ENCODE results near the gene GLI3. TPM values are rescaled to one million over a fixed set of nuclear protein-coding genes. Genes with fewer than 3 reads are reported as not detected.

The GLI3 gene
- total and polyA plus RNA-seq, 2 experiments from 2014 or later: 15.2 to 27.9 TPM

- no peaks in the 10 kb centered on the region for H3K36me3 ChIP-seq
- H3K9me3 ChIP-seq (ENCODE audit: low read depth): no peaks in the 10 kb centered on the region
- no peaks in the 10 kb centered on the region for H3K27me3 ChIP-seq
- H3K4me3 ChIP-seq: no peak overlapping the region
- no peak for TF ChIP-seq CTCF (IDR thresholded peaks at IDR 0.05; ENCODE audit: low read depth, low read length)
- peaks cover 48% of the 10 kb centered on the region for H3K4me1 ChIP-seq (ENCODE audit: low read depth)
- peak; percentile 59 to 76 for DNase-seq (ENCODE audit: low read depth in 1 of 2, low spot score in 1 of 2)
- peak overlapping the region; percentile 26 for H3K27ac ChIP-seq
Measured at GRCh38 chr7:42107484-42108240, 129.3 kb downstream of the GLI3 start.

GRCh38 chr7:42106562-42106961 is 130.4 kb downstream of the GLI3 start:
- no peak overlapping the region for H3K4me3 ChIP-seq
- peak overlapping the region; percentile 26 for H3K27ac ChIP-seq
- peak in 1 of 2 donors; percentile 60 for DNase-seq (ENCODE audit: low read depth in 1 of 2, low spot score in 1 of 2)
- no peaks in the 10 kb centered on the region for H3K36me3 ChIP-seq
- no peaks in the 10 kb centered on the region for H3K9me3 ChIP-seq (ENCODE audit: low read depth)
- no peaks in the 10 kb centered on the region for H3K27me3 ChIP-seq
- H3K4me1 ChIP-seq (ENCODE audit: low read depth): peaks cover 48% of the 10 kb centered on the region
- TF ChIP-seq CTCF (IDR thresholded peaks at IDR 0.05; ENCODE audit: low read depth, low read length): no peak

GRCh38 chr7:42105554-42106358 is 131.3 kb downstream of the GLI3 start:
- no peak for TF ChIP-seq CTCF (IDR thresholded peaks at IDR 0.05; ENCODE audit: low read depth, low read length)
- Histone ChIP-seq H3K4me3 (no peak overlapping the region), H3K27ac (peak overlapping the region; percentile 26), H3K36me3 (no peaks in the 10 kb centered on the region), H3K4me1 (ENCODE audit: low read depth) (peaks cover 48% of the 10 kb centered on the region), H3K9me3 (ENCODE audit: low read depth) (no peaks in the 10 kb centered on the region), H3K27me3 (no peaks in the 10 kb centered on the region)
- no peak for DNase-seq (ENCODE audit: low read depth in 1 of 2, low spot score in 1 of 2)

GRCh38 chr7:42104694-42105093 is 132.3 kb downstream of the GLI3 start:
- TF ChIP-seq CTCF (IDR thresholded peaks at IDR 0.05; ENCODE audit: low read depth, low read length): no peak
- H3K4me1 ChIP-seq (ENCODE audit: low read depth): peaks cover 43% of the 10 kb centered on the region

GRCh38 chr7:42104231-42104630 is 132.8 kb downstream of the GLI3 start:
- no peak overlapping the region for H3K4me3 ChIP-seq
- peaks cover 39% of the 10 kb centered on the region for H3K4me1 ChIP-seq (ENCODE audit: low read depth)
- TF ChIP-seq CTCF (IDR thresholded peaks at IDR 0.05; ENCODE audit: low read depth, low read length): no peak
- H3K27ac ChIP-seq: no peak overlapping the region
- no peaks in the 10 kb centered on the region for H3K27me3 ChIP-seq
- no peak for DNase-seq (ENCODE audit: low read depth in 1 of 2, low spot score in 1 of 2)
- H3K36me3 ChIP-seq: no peaks in the 10 kb centered on the region
- H3K9me3 ChIP-seq (ENCODE audit: low read depth): no peaks in the 10 kb centered on the region

More at GRCh38 chr7:42104694-42105093, 132.3 kb downstream of the GLI3 start:
- DNase-seq (ENCODE audit: low read depth in 1 of 2, low spot score in 1 of 2): no peak
- Histone ChIP-seq H3K36me3 (no peaks in the 10 kb centered on the region), H3K27me3 (no peaks in the 10 kb centered on the region), H3K4me3 (no peak overlapping the region), H3K9me3 (ENCODE audit: low read depth) (no peaks in the 10 kb centered on the region), H3K27ac (no peak overlapping the region)
